Measurements from ENCODE around the gene MARCHF3.
"Not testable (repeated sequence)": the region's sequence is repeated elsewhere in the genome, so short reads cannot be mapped to it uniquely, and the experiment has no call there.

MARCHF3 gene

GRCh38 chr5:126963822-126964375, 66.5 kb downstream of the MARCHF3 start:
- FAIRE-seq (no peak), DNase-seq (ENCODE audit: insufficient read length, low spot score) (no peak)

GRCh38 chr5:126961702-126962101, 68.7 kb downstream of the MARCHF3 start:
- no peak for DNase-seq (ENCODE audit: insufficient read length, low spot score)
- FAIRE-seq = no peak

- DNase-seq (ENCODE audit: insufficient read length, low spot score) = no peak
- FAIRE-seq = no peak
These were observed 69.2 kb downstream of the MARCHF3 start for GRCh38 chr5:126961128-126961527.

GRCh38 chr5:126959188-126959587, 71.2 kb downstream of the MARCHF3 start:
- DNase-seq (ENCODE audit: insufficient read length, low spot score) (no peak), FAIRE-seq (no peak)

- FAIRE-seq = no peak
- no peak for DNase-seq (ENCODE audit: insufficient read length, low spot score)
These were observed 73.4 kb downstream of the MARCHF3 start for GRCh38 chr5:126956991-126957390.

- peak; percentile 23 for FAIRE-seq
- DNase-seq (ENCODE audit: insufficient read length, low spot score) = no peak
These were observed 75.4 kb downstream of the MARCHF3 start for GRCh38 chr5:126954981-126955380.

GRCh38 chr5:126953640-126954039, 76.7 kb downstream of the MARCHF3 start:
- DNase-seq (ENCODE audit: insufficient read length, low spot score) = no peak
- FAIRE-seq = no peak

GRCh38 chr5:126949475-126949874, 80.9 kb downstream of the MARCHF3 start:
- FAIRE-seq = no peak
- no peak for DNase-seq (ENCODE audit: insufficient read length, low spot score)

GRCh38 chr5:126948453-126948852, 81.9 kb downstream of the MARCHF3 start:
- FAIRE-seq (no peak), DNase-seq (ENCODE audit: insufficient read length, low spot score) (no peak)

GRCh38 chr5:126948011-126948355, 82.4 kb downstream of the MARCHF3 start:
- FAIRE-seq = peak; percentile 26
- DNase-seq (ENCODE audit: insufficient read length, low spot score) = no peak

GRCh38 chr5:126947146-126948010, 83.0 kb downstream of the MARCHF3 start:
- FAIRE-seq (peak; percentile 83), DNase-seq (ENCODE audit: insufficient read length, low spot score) (peak; percentile 29)

- not testable (repeated sequence) for FAIRE-seq; DNase-seq (ENCODE audit: insufficient read length, low spot score)
These were observed 87.5 kb downstream of the MARCHF3 start for GRCh38 chr5:126942908-126943307.

- FAIRE-seq = no peak
These were observed 89.0 kb downstream of the MARCHF3 start for GRCh38 chr5:126941403-126941802.

GRCh38 chr5:126939887-126940286, 90.5 kb downstream of the MARCHF3 start:
- FAIRE-seq = no peak
- DNase-seq (ENCODE audit: insufficient read length, low spot score) = no peak

More at GRCh38 chr5:126941403-126941802, 89.0 kb downstream of the MARCHF3 start:
- DNase-seq (ENCODE audit: insufficient read length, low spot score) = no peak

GRCh38 chr5:126938466-126938865, 91.9 kb downstream of the MARCHF3 start:
- no peak for FAIRE-seq
- DNase-seq (ENCODE audit: insufficient read length, low spot score) = no peak

GRCh38 chr5:126937771-126938170, 92.6 kb downstream of the MARCHF3 start:
- DNase-seq (ENCODE audit: insufficient read length, low spot score) = no peak
- FAIRE-seq = no peak

GRCh38 chr5:126936775-126937418, 93.5 kb downstream of the MARCHF3 start:
- FAIRE-seq (no peak), DNase-seq (ENCODE audit: insufficient read length, low spot score) (no peak)

GRCh38 chr5:126931963-126932660, 98.2 kb downstream of the MARCHF3 start:
- DNase-seq (ENCODE audit: insufficient read length, low spot score) (no peak), FAIRE-seq (peak; percentile 31)

- FAIRE-seq (no peak), DNase-seq (ENCODE audit: insufficient read length, low spot score) (no peak)
These were observed 102.3 kb downstream of the MARCHF3 start for GRCh38 chr5:126928041-126928440.

GRCh38 chr5:126927429-126927828, 102.9 kb downstream of the MARCHF3 start:
- FAIRE-seq (no peak), DNase-seq (ENCODE audit: insufficient read length, low spot score) (no peak)

GRCh38 chr5:126926187-126926586, 104.2 kb downstream of the MARCHF3 start:
- FAIRE-seq = no peak

More at GRCh38 chr5:126926187-126926586, 104.2 kb downstream of the MARCHF3 start:
- DNase-seq (ENCODE audit: insufficient read length, low spot score) = no peak
